Neural progenitor cell (in vitro differentiated cells): Measurements from ENCODE around the gene IL20RB. TPM values are rescaled to one million over a fixed set of nuclear protein-coding genes. Genes with fewer than 3 reads are reported as not detected.
"Not testable (repeated sequence)": the region's sequence is repeated elsewhere in the genome, so short reads cannot be mapped to it uniquely, and the experiment has no call there.

ENCODE experiments used
- DNase-seq: peaks from one replicate; pipeline ENCODE4 v3.0.0-alpha.2; 2016; ENCODE audit warnings: low spot score
- H2AFZ ChIP-seq: fragments of 200-600 bp; sonication (generic); replicated peaks from 2 replicates; pipeline ENCODE4 v1.6.1; 2016; ENCODE audit warnings: antibody characterized with exemption
- H3F3A ChIP-seq: fragments of 200-600 bp; sonication (generic); 2 replicates; pipeline ENCODE4 v1.6.1; 2016; ENCODE audit warnings: antibody characterized with exemption, low read depth
- H3K27ac ChIP-seq: fragments of 200-600 bp; sonication (generic); 2 replicates; pipeline ENCODE4 v1.5.1; 2016; ENCODE audit warnings: mild to moderate bottlenecking
- H3K27me3 ChIP-seq: fragments of 200-600 bp; sonication (generic); 2 replicates; pipeline ENCODE4 v1.6.1; 2016; ENCODE audit warnings: mild to moderate bottlenecking, moderate library complexity
- H3K36me3 ChIP-seq: fragments of 200-600 bp; sonication (generic); 2 replicates; pipeline ENCODE4 v1.5.1; 2016
- H3K4me1 ChIP-seq: fragments of 200-600 bp; sonication (generic); 2 replicates; pipeline ENCODE4 v1.6.1; 2016; ENCODE audit warnings: mixed run types
- H3K4me2 ChIP-seq: fragments of 200-600 bp; sonication (generic); 2 replicates; pipeline ENCODE4 v1.6.1; 2016
- H3K4me3 ChIP-seq: fragments of 200-600 bp; sonication (generic); 2 replicates; pipeline ENCODE4 v1.5.1; 2016
- H3K79me2 ChIP-seq: fragments of 200-600 bp; sonication (generic); 2 replicates; pipeline ENCODE4 v1.6.1; 2016; ENCODE audit warnings: low read depth
- H3K9ac ChIP-seq: fragments of 200-600 bp; sonication (generic); 2 replicates; pipeline ENCODE4 v1.6.1; 2016
- H3K9me3 ChIP-seq: fragments of 200-600 bp; sonication (generic); 2 replicates; pipeline ENCODE4 v1.5.1; 2016; ENCODE audit warnings: low read depth
- H4K20me1 ChIP-seq: fragments of 200-600 bp; sonication (generic); 2 replicates; pipeline ENCODE4 v1.6.1; 2016; ENCODE audit warnings: low read depth
- H3K27ac Mint-ChIP-seq: 3 replicates; pipeline ENCODE4 v1.8.0; 2021; ENCODE audit warnings: mixed read lengths
- H3K27me3 Mint-ChIP-seq: 2 replicates; pipeline ENCODE4 v1.8.0; 2022; ENCODE audit warnings: low read depth, mild to moderate bottlenecking, inconsistent platforms, moderate library complexity, mixed read lengths; ENCODE audit not compliant: insufficient read depth
- H3K36me3 Mint-ChIP-seq: 3 replicates; pipeline ENCODE4 v1.8.0; 2021; ENCODE audit warnings: mixed read lengths
- H3K4me1 Mint-ChIP-seq: 3 replicates; pipeline ENCODE4 v1.8.0; 2021; ENCODE audit warnings: mixed read lengths
- H3K4me3 Mint-ChIP-seq: 3 replicates; pipeline ENCODE4 v1.8.0; 2021; ENCODE audit warnings: mild to moderate bottlenecking, moderate library complexity, mixed read lengths
- H3K9me3 Mint-ChIP-seq: 3 replicates; pipeline ENCODE4 v1.8.0; 2020; ENCODE audit warnings: mixed read lengths
- EZH2 ChIP-seq: fragments of 200-600 bp; sonication (generic); IDR thresholded peaks from 2 replicates; pipeline ENCODE4 v1.6.1; 2017; ENCODE audit warnings: antibody characterized with exemption, mild to moderate bottlenecking, moderate library complexity
- EZH2phosphoT487 ChIP-seq: fragments of 200-600 bp; sonication (generic); IDR thresholded peaks from 2 replicates; pipeline ENCODE4 v1.6.1; 2017; ENCODE audit warnings: antibody characterized with exemption
- total RNA-seq: library from RNA; depleted of rRNA; stranded (reverse); fragments of >200 nt; gene quantifications from 2 replicates; pipeline ENCODE4 v1.2.3, GENCODE V29; 2015; ENCODE audit warnings: low replicate concordance
- TF ChIP-seq, protein P1 (sequence below): fragments of 200-600 bp; sonication (generic); IDR thresholded peaks from 2 replicates; pipeline ENCODE4 v1.5.1; 2017; ENCODE audit warnings: antibody characterized with exemption, mild to moderate bottlenecking

The IL20RB gene
- total RNA-seq, 1 donor from 2014 or later = 2.5 TPM

DNA sequence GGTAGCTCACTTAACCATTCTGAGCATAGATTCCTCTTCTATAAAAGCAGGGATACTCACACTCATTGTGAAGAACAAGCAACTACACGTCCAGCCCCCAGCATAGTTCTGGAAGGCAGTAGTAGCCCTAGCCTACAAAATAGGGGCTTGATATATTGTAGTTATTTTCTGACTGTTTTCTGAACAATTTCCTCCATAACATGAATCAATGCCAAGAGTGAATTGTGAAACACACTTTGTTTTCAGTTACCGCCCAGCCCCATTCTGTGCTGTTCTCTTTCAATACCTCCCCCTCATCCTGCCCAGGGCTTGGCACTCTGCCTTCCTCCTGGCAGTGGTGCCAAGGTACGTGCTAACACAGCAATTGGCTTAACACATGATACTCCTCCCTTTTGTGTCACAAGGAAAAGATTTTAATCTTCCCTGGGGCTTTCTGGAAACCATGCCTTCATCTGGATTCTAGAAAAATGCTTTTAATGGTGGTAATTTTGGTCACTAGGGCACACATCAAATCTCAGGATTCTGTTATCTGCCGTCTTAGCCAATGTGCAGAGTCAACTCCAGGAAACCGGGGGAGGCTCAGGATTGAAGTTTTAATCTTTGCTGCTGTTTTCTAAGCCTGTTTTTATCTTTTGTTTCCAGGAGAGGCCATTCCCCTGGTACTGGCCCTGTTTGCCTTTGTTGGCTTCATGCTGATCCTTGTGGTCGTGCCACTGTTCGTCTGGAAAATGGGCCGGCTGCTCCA lies 37.2 kb downstream of the IL20RB start:
- no peak overlapping the region for H3K4me3 Mint-ChIP-seq

DNA sequence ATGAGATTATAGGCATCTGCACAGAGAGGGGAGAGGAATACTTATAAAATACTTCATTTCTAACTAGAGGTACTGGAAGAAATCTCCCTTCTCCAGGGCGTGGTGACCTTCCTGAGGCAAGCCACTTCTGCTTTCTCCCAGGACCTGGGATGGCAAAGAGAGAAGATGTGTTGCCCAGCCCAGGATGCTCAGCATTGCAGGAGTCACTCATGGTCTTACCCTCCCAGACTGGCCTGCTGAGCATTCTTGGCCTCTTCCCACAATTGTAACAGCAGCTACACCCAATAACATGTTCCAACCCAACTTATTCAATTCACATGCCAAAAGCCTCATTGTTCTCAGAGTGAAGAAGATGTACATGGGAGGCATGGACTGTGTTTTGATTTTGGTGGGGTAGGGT lies 37.9 kb downstream of the IL20RB start:
- Histone ChIP-seq H3K9me3 (no peaks in the 10 kb centered on the region), H3F3A (no peaks in the 10 kb centered on the region), H2AFZ (no peak overlapping the region), H3K4me3 (no peak overlapping the region), H3K27ac (no peak overlapping the region), H3K27me3 (no peaks in the 10 kb centered on the region), H3K4me2 (no peak overlapping the region), H4K20me1 (no peaks in the 10 kb centered on the region), H3K4me1 (no peaks in the 10 kb centered on the region), H3K79me2 (no peaks in the 10 kb centered on the region), H3K36me3 (no peaks in the 10 kb centered on the region), H3K9ac (no peak overlapping the region)
- no peaks in the 10 kb centered on the region for H3K4me1 Mint-ChIP-seq
- no peaks in the 10 kb centered on the region for H3K36me3 Mint-ChIP-seq
- H3K27ac Mint-ChIP-seq = no peak overlapping the region
- H3K4me3 Mint-ChIP-seq = no peak overlapping the region
- H3K9me3 Mint-ChIP-seq = peaks cover 2% of the 10 kb centered on the region
- no peak for DNase-seq
- TF ChIP-seq EZH2 (no peak), EZH2phosphoT487 (no peak)
- TF ChIP-seq, protein P1, sequence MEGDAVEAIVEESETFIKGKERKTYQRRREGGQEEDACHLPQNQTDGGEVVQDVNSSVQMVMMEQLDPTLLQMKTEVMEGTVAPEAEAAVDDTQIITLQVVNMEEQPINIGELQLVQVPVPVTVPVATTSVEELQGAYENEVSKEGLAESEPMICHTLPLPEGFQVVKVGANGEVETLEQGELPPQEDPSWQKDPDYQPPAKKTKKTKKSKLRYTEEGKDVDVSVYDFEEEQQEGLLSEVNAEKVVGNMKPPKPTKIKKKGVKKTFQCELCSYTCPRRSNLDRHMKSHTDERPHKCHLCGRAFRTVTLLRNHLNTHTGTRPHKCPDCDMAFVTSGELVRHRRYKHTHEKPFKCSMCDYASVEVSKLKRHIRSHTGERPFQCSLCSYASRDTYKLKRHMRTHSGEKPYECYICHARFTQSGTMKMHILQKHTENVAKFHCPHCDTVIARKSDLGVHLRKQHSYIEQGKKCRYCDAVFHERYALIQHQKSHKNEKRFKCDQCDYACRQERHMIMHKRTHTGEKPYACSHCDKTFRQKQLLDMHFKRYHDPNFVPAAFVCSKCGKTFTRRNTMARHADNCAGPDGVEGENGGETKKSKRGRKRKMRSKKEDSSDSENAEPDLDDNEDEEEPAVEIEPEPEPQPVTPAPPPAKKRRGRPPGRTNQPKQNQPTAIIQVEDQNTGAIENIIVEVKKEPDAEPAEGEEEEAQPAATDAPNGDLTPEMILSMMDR = no peak
- H3K27me3 Mint-ChIP-seq = peaks cover 3% of the 10 kb centered on the region

More for the DNA sequence above, 37.2 kb downstream of the IL20RB start:
- TF ChIP-seq, protein P1 = no peak
- Histone ChIP-seq H3K4me1 (no peaks in the 10 kb centered on the region), H3K36me3 (no peaks in the 10 kb centered on the region), H3K4me2 (no peak overlapping the region), H3K79me2 (no peaks in the 10 kb centered on the region), H3K27me3 (no peaks in the 10 kb centered on the region), H2AFZ (no peak overlapping the region), H3K9ac (no peak overlapping the region), H3K9me3 (no peaks in the 10 kb centered on the region), H3F3A (no peaks in the 10 kb centered on the region), H4K20me1 (no peaks in the 10 kb centered on the region), H3K4me3 (no peak overlapping the region), H3K27ac (no peak overlapping the region)
- H3K9me3 Mint-ChIP-seq = peaks cover 2% of the 10 kb centered on the region
- no peaks in the 10 kb centered on the region for H3K4me1 Mint-ChIP-seq
- H3K27ac Mint-ChIP-seq = no peak overlapping the region
- H3K27me3 Mint-ChIP-seq = peaks cover 4% of the 10 kb centered on the region
- no peaks in the 10 kb centered on the region for H3K36me3 Mint-ChIP-seq
- DNase-seq = no peak

DNA sequence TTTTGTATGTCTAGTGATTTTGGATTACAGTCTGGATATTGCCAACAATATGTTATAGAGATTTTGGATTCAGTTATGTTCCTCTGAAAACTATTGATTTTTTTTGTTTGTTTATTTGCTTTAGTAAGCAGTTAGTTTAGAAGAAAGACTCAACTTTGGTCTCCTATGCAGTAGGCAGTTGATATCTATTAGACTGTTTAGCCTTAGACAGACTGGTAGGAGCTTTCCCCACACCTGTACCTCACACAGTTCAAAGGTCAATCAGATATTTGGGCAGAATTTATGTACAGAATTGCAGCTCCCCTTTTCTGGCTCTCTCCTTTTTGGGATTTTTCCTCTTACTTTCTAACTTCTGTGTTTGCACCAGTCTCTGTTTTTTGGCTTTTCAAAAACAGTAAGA lies 42.3 kb downstream of the IL20RB start:
- H3K27ac Mint-ChIP-seq = no peak overlapping the region
- Histone ChIP-seq H3K4me1 (no peaks in the 10 kb centered on the region), H4K20me1 (no peaks in the 10 kb centered on the region), H2AFZ (no peak overlapping the region), H3K9me3 (no peaks in the 10 kb centered on the region), H3K27me3 (no peaks in the 10 kb centered on the region), H3F3A (no peaks in the 10 kb centered on the region), H3K36me3 (no peaks in the 10 kb centered on the region), H3K4me3 (no peak overlapping the region), H3K27ac (no peak overlapping the region), H3K4me2 (no peak overlapping the region), H3K79me2 (no peaks in the 10 kb centered on the region), H3K9ac (no peak overlapping the region)
- DNase-seq = no peak
- no peaks in the 10 kb centered on the region for H3K36me3 Mint-ChIP-seq
- TF ChIP-seq EZH2 (no peak), EZH2phosphoT487 (no peak)
- TF ChIP-seq, protein P1 = no peak
- H3K9me3 Mint-ChIP-seq = peaks cover 2% of the 10 kb centered on the region
- no peaks in the 10 kb centered on the region for H3K4me1 Mint-ChIP-seq
- H3K27me3 Mint-ChIP-seq = no peaks in the 10 kb centered on the region
- H3K4me3 Mint-ChIP-seq = no peak overlapping the region

DNA sequence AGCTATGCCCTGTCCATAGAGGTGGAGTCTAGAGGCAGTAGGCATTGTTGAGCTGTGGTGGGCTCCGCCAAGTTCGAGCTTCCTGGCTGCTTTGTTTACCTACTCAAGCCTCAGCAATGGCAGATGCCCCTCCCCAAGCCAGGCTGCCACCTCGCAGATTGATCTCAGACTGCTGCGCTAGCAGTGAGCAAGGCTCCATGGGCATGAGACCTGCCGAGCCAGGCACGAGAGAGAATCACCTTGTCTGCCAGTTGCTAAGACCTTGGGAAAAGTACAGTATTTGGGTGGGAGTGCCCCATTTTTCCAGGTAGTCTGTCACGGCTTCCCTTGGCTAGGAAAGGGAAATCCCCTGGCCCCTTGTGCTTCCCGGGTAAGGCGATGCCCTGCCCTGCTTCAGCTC lies 49.6 kb downstream of the IL20RB start:
- H3K27me3 ChIP-seq, H3K36me3 ChIP-seq, H3K4me2 ChIP-seq, H3K4me3 ChIP-seq, H3K4me1 Mint-ChIP-seq, H3K4me1 ChIP-seq, H2AFZ ChIP-seq, H3K27ac ChIP-seq, H4K20me1 ChIP-seq, H3K27ac Mint-ChIP-seq, H3K27me3 Mint-ChIP-seq, H3K79me2 ChIP-seq, H3K9me3 Mint-ChIP-seq, H3K36me3 Mint-ChIP-seq, H3K9ac ChIP-seq, DNase-seq, H3K9me3 ChIP-seq, H3K4me3 Mint-ChIP-seq, H3F3A ChIP-seq: not testable (repeated sequence)
